HL-60 (cell line): ENCODE data around the gene AIG1.

Experiments used
- DNase-seq, 2 experiments: peaks; one replicate each; pipeline ENCODE4 v3.0.0-alpha.2; 2010 to 2020; ENCODE audit warnings: low read depth in 1 of 2, low spot score in 1 of 2
- H3K27ac ChIP-seq: fragments of 250-450 bp; sonication (Bioruptor Pico); replicated peaks from 2 replicates; pipeline ENCODE4 v1.5.1; 2020; ENCODE audit warnings: mild to moderate bottlenecking, moderate library complexity
- H3K27me3 ChIP-seq: fragments of 250-450 bp; sonication (Bioruptor Pico); 2 replicates; pipeline ENCODE4 v1.5.1; 2021; ENCODE audit warnings: mild to moderate bottlenecking, moderate library complexity; ENCODE audit not compliant: insufficient read depth, poor library complexity, severe bottlenecking
- H3K4me3 ChIP-seq: replicated peaks from 2 replicates; pipeline ENCODE4 v1.5.1; 2011; ENCODE audit warnings: mild to moderate bottlenecking, control low read depth, low read length; ENCODE audit not compliant: insufficient read depth
- CTCF ChIP-seq: IDR thresholded peaks from one replicate; pipeline ENCODE4 v1.5.1; 2011; ENCODE audit warnings: low read length, control low read depth, inconsistent platforms; ENCODE audit not compliant: insufficient read depth
- GABPA ChIP-seq: IDR thresholded peaks from 2 replicates; pipeline ENCODE4 v1.6.1; 2012; ENCODE audit warnings: low read depth
- POLR2AphosphoS5 ChIP-seq: IDR thresholded peaks from 2 replicates; pipeline ENCODE4 v1.6.1; 2012; ENCODE audit warnings: low read depth
- SPI1 ChIP-seq: IDR thresholded peaks from 2 replicates; pipeline ENCODE4 v1.6.1; 2012; ENCODE audit warnings: low read depth, mild to moderate bottlenecking, borderline replicate concordance
- TF ChIP-seq, protein P1 (sequence below): IDR thresholded peaks from 2 replicates; pipeline ENCODE4 v1.6.1; 2012; ENCODE audit warnings: low read depth; ENCODE audit not compliant: insufficient replicate concordance

The AIG1 gene

DNA sequence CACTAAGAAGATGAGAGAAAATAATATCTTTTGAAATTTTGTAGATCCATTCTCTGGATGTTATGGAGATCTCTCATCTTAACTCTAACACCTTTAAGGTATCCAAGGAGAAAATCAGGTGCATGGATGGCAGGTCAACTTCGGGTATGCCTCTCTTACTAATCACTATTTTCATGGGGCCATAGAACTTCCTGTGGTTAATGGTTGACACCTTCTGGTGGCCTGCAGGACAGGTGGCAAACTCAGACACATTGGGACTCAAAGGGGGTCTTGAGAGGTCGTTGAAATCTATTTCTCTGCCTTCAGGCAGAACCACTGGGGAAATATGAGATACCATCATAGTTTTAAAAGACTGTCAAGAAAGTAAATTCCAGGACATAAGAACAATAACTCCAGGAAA lies 313.3 kb downstream of the AIG1 start:
- TF ChIP-seq SPI1 (no peak), POLR2AphosphoS5 (no peak), GABPA (no peak), CTCF (no peak)
- TF ChIP-seq, protein P1, sequence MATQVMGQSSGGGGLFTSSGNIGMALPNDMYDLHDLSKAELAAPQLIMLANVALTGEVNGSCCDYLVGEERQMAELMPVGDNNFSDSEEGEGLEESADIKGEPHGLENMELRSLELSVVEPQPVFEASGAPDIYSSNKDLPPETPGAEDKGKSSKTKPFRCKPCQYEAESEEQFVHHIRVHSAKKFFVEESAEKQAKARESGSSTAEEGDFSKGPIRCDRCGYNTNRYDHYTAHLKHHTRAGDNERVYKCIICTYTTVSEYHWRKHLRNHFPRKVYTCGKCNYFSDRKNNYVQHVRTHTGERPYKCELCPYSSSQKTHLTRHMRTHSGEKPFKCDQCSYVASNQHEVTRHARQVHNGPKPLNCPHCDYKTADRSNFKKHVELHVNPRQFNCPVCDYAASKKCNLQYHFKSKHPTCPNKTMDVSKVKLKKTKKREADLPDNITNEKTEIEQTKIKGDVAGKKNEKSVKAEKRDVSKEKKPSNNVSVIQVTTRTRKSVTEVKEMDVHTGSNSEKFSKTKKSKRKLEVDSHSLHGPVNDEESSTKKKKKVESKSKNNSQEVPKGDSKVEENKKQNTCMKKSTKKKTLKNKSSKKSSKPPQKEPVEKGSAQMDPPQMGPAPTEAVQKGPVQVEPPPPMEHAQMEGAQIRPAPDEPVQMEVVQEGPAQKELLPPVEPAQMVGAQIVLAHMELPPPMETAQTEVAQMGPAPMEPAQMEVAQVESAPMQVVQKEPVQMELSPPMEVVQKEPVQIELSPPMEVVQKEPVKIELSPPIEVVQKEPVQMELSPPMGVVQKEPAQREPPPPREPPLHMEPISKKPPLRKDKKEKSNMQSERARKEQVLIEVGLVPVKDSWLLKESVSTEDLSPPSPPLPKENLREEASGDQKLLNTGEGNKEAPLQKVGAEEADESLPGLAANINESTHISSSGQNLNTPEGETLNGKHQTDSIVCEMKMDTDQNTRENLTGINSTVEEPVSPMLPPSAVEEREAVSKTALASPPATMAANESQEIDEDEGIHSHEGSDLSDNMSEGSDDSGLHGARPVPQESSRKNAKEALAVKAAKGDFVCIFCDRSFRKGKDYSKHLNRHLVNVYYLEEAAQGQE, result no peak
- DNase-seq, result no peak
- no peak overlapping the region for H3K4me3 ChIP-seq
- no peak overlapping the region for H3K27ac ChIP-seq
- no peaks in the 10 kb centered on the region for H3K27me3 ChIP-seq

- DNase-seq, result no peak
- no peak overlapping the region for H3K4me3 ChIP-seq
Measured at GRCh38 chr6:143375022-143375585, 314.4 kb downstream of the AIG1 start.

GRCh38 chr6:143376375-143376774 lies 315.7 kb downstream of the AIG1 start:
- Histone ChIP-seq H3K4me3 (no peak overlapping the region), H3K27me3 (no peaks in the 10 kb centered on the region), H3K27ac (no peak overlapping the region)
- no peak for DNase-seq
- no peak for TF ChIP-seq POLR2AphosphoS5
- TF ChIP-seq SPI1, result no peak
- no peak for TF ChIP-seq GABPA
- TF ChIP-seq, protein P1, result no peak
- TF ChIP-seq CTCF, result no peak

More at GRCh38 chr6:143375022-143375585, 314.4 kb downstream of the AIG1 start:
- Histone ChIP-seq H3K27me3 (no peaks in the 10 kb centered on the region), H3K27ac (no peak overlapping the region)
- no peak for TF ChIP-seq GABPA
- TF ChIP-seq POLR2AphosphoS5, result no peak
- TF ChIP-seq, protein P1, result no peak
- no peak for TF ChIP-seq SPI1
- TF ChIP-seq CTCF, result no peak
